HG03457 (cell line): Measurements from ENCODE around the gene ST6GALNAC2.
"Not testable (repeated sequence)": the region's sequence is repeated elsewhere in the genome, so short reads cannot be mapped to it uniquely, and the experiment has no call there.

Source experiments
- ATAC-seq: cut with Tn5 transposase; IDR thresholded peaks from one replicate; pipeline ENCODE4 v1.9.1; 2021; ENCODE audit warnings: moderate number of reproducible peaks; ENCODE audit not compliant: unreplicated experiment

ST6GALNAC2 gene

GRCh38 chr17:76530095-76530723 is 55.5 kb downstream of the ST6GALNAC2 start:
- no peak for ATAC-seq

DNA sequence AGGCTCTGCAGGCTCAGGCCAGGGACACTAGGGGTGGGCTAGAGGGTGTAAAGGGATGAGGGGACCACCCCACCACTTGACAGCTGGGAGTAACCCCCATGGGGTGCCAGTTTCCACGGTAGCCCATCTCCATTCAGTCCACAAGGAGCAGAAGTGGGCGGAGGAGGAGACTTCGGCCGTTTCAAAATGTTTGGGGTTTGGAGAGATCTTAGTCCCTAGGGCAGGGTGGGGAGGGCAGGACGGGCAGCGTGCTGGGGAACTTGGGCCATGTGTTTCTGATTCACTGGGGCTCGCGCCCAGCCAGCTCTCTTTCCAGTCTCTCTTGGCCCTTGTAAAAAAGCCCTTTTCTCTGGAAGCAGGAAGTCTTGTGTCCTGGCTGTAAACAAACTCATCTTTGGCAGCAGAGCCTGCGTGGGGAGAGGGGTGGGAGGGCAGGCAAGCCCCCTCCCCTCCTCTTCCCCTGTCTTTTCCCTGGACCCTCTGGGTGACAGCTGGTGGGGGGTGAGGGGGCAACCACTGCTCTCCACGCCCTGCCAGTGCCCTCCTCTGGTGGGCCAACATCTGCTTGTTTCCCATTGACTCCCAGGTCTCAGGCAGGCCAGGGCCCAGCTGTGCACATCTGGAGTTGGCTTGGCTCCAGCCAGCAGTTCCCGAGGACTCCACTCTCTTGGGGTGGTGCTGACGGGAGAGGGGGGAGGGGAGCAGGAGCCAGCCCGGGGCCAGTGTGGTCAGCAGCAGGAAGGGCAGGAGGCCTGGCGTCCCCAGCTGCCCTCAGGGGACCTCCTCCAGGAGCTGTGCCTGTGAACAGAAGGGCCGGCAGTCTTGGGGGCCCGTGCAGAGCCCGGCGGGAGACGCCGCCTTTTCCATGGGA is 56.2 kb downstream of the ST6GALNAC2 start:
- no peak for ATAC-seq

DNA sequence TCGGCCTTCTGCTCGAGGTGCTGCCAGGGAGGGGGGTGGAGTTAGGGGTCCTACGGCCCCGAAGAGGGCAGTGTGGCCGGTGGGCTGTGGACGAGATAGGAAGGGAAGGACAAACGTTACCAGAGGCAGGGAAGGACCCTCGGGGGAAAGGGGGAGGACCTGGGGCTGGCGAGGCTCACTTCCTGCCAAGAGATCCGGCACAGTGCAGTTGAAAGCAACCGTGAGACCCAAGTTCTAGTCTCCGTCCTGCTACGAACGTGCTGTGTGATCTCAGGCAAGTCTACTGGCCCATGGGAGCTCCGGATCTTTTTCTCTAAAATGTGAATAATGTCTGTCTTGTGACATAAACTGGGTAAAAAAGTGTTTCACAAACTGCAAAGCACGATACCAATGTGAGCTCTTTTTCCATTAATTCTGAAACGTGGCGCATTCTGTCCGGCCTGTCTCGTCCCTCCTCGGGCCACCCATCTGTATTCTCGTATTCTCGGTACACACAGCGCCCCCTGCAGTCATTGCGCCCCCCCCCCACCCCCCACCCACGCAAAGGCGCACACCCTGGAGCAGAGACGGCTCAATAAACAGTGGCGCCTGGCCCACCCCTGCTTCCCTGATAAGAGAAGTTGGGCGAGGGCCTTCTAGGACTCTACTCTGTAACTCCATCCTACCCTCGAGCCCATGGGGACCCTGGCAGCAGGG is 57.0 kb downstream of the ST6GALNAC2 start:
- ATAC-seq: no peak

- no peak for ATAC-seq
These were observed 57.5 kb downstream of the ST6GALNAC2 start for GRCh38 chr17:76528156-76528527.

DNA sequence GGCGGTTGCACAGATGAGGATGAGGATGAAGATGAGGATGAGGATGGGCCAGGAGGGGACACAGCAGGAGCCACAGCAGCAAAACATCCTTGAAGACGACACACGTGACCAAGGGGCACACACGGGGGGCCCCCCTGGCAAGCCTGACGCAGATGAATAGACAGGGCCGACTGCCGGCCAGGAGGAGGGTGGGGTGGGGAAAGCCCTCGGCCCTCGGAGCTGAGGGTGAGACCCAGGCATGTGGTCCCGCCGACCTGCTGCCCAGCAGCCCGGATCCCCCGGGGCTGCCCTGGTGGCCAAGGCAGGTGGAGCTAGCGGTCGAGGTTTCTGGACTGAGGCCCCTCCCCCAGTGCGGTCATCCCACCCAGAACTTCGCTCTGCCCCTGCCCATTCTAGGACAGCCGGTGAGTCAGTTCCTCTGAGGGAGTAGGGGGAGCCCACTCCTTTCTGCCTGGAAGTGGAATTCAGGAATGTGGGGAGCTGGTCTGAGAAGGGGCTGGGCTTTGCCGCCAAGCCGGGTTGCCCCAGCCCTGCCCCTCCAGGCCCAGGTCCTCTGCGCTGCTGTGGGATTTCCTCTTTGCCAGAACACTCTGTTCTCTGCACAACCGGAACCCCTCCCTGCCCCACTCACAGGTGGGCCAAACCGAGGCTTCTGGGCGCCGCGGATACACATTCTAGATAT is 58.1 kb downstream of the ST6GALNAC2 start:
- no peak for ATAC-seq

- not testable (repeated sequence) for ATAC-seq
These were observed 58.6 kb downstream of the ST6GALNAC2 start for GRCh38 chr17:76527016-76527415.

DNA sequence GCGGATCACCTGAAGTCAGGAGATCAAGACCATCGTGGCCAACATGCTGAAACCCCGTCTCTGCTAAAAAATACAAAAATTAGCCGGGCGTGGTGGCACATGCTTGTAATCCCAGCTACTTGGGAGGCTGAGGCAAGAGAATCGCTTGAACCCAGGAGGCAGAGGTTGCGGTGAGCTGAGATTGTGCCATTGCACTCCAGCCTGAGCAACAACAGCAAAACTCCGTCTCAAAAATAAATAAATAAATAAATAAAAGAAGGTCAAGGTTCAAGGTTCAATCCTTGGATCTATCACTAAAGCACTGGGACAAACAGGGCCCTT is 60.2 kb downstream of the ST6GALNAC2 start:
- ATAC-seq: not testable (repeated sequence)

- ATAC-seq: no peak
These were observed 60.8 kb downstream of the ST6GALNAC2 start for GRCh38 chr17:76524598-76525512.

- no peak for ATAC-seq
These were observed 62.3 kb downstream of the ST6GALNAC2 start for GRCh38 chr17:76523084-76524037.

DNA sequence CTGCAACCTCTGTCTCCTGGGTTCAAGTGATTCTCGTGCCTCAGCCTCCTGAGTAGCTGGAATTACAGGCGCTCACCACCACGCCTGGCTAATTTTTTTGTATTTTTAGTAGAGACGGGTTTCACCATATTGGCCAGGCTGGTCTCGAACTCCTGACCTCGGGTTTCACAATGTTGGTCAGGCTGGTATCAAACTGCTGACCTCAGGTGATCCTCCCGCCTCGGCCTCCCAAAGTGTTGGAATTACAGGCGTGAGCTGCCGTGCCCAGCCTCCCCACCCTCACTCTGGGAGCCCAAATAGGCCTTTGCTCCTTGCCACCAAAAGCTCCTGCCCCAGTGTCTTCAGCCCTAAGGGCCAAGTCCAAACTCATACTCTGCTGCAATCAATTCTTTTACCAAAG is 64.0 kb downstream of the ST6GALNAC2 start:
- not testable (repeated sequence) for ATAC-seq

- no peak for ATAC-seq
These were observed 64.4 kb downstream of the ST6GALNAC2 start for GRCh38 chr17:76521262-76521661.

DNA sequence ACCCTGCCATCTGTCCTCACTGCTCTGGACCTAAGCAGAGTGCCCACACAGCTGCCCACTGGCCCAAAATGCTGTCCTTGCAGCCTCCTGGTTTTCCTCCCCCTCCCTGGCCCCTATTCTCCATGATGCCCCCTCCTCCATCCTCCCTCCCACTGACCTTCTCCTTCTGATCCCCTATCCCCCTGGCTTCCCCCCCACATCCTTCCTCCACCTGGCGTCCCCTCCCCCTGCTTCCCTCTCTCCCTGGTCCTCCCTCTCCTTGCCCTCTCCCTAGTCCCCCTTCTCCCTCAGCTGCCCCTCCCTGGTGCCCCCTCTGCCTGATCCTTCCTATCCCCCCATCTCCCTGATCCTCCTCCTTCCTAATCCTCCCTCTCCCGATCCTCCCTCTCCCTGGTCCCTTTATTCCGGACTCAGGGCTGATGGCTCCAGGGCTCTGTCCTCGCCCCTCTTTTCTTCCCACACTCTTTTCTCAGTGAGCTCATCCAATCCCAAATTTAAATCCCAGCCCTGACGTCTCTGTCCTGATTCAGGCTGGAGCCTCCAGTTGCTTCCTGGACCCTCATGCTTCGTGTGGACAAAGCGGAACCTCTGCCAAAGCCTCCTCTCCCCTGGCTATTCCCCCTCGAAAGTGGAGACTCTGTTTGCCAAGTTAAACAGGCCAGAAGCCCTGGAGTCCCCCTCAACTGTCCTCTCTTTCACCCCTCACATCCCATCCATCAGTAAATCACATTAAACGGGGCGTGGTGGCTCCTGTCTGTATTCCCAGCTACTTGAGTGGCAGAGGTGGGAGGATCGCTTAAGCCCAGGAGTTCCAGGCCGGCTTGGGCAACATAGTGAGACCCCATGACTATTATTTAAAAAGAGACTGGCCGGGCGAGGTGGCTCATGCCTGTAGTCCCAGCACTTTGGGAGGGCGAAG is 66.4 kb downstream of the ST6GALNAC2 start:
- no peak for ATAC-seq

DNA sequence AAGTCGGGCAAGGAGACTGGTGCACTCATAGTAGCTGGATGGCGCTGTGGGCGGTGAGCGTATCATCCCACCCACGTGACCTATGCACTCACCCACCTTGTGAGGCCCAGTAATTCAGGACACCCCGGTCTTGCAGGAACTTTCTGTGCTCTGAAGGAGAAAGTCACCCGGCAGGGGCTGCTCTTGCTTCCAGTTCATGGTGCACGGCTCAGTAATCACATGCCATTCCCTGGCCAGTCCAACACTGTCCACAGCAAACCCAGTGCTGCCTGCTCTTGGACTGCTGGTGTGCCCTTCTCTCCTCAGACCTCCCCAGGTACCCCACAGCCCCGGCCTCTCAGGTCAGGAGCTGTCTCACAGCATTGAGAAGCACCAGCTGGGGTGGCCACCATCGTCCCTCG is 68.0 kb downstream of the ST6GALNAC2 start:
- ATAC-seq: no peak
